Measurements from ENCODE around the gene PTCD1. TPM values are rescaled to one million over a fixed set of nuclear protein-coding genes. Genes with fewer than 3 reads are reported as not detected.

PTCD1 gene
- total and polyA plus RNA-seq, 9 of the 15 experiments (the other 6 are each of a cell fraction or from before 2014, with no cell fraction given) = 0.46 to 17.1 (median 6.2) TPM

GRCh38 chr7:99386584-99387238, 51.9 kb downstream of the PTCD1 start (continued):
- no peak for TF ChIP-seq ZNF445 (CRISPR knock-in tag; IDR thresholded peaks at IDR 0.05; ENCODE audit: low read depth)
- peak in 1 of 2 experiments; percentile 49; a peak in 1 of 4 replicates for TF ChIP-seq SIN3A (IDR thresholded peaks at IDR 0.05; ENCODE audit: borderline replicate concordance in 2 of 2, control insufficient read depth in 1 of 2, low read depth in 2 of 2, low read length in 2 of 2)
- TF ChIP-seq ELF1 (tag; IDR thresholded peaks at IDR 0.05) = no peak
- no peak for TF ChIP-seq BRF1 (IDR thresholded peaks at IDR 0.05; ENCODE audit: borderline replicate concordance, extremely low read depth, insufficient read length)
- 0 out of 2 replicates have a peak, but pooled peaks have one; percentile 25 for TF ChIP-seq ZNF592 (IDR thresholded peaks at IDR 0.05)
- TF ChIP-seq ZNF668 (CRISPR knock-in tag; IDR thresholded peaks at IDR 0.05) = no peak
- peak; percentile 69 to 81 (median 72) for TF ChIP-seq CTCF (IDR thresholded peaks at IDR 0.05 in 2 of 3, conservative IDR thresholded peaks at IDR 0.05 in 1 of 3; ENCODE audit: insufficient read depth in 2 of 3, low read depth in 1 of 3, low read length in 3 of 3)
- no peak for TF ChIP-seq TGIF2 (CRISPR knock-in tag; IDR thresholded peaks at IDR 0.05)
- no peak for TF ChIP-seq FOXA3 (CRISPR knock-in tag; conservative IDR thresholded peaks at IDR 0.05 in 1 of 2, IDR thresholded peaks at IDR 0.05 in 1 of 2)
- TF ChIP-seq ZNF232 (CRISPR knock-in tag; IDR thresholded peaks at IDR 0.05) = no peak
- TF ChIP-seq NR2F6 (CRISPR knock-in tag; IDR thresholded peaks at IDR 0.05) = no peak
- TF ChIP-seq ZNF57 (CRISPR knock-in tag; IDR thresholded peaks at IDR 0.05) = no peak
- no peak for TF ChIP-seq ETS1 (conservative IDR thresholded peaks at IDR 0.05; ENCODE audit: control insufficient read depth, low read depth, low read length)
- TF ChIP-seq PURB (CRISPR knock-in tag; IDR thresholded peaks at IDR 0.05; ENCODE audit: low read depth) = no peak
- TF ChIP-seq FOXK2 (conservative IDR thresholded peaks at IDR 0.05 in 1 of 2, IDR thresholded peaks at IDR 0.05 in 1 of 2; ENCODE audit: low read depth in 2 of 2) = 0 out of 4 replicates have a peak, but pooled peaks of 1 of the 2 experiments have one; percentile 18
- TF ChIP-seq NONO (IDR thresholded peaks at IDR 0.05; ENCODE audit: low read depth in 2 of 2, low read length in 1 of 2) = no peak
- TF ChIP-seq CTBP1 (IDR thresholded peaks at IDR 0.05; ENCODE audit: borderline replicate concordance) = peak; percentile 24; the same call in 1 of the 2 replicates
- TF ChIP-seq TFAP4 (CRISPR knock-in tag; IDR thresholded peaks at IDR 0.05; ENCODE audit: borderline replicate concordance) = peak; percentile 26; the same call in 1 of the 2 replicates
